Right lobe of liver (tissue), 6 donors: ENCODE data around the gene AGPAT2. TPM values are rescaled to one million over a fixed set of nuclear protein-coding genes. Genes with fewer than 3 reads are reported as not detected.

ENCODE experiments used
- ATAC-seq, 4 donors: fragments of 200-7000 bp; cut with Tn5 transposase; one replicate each; pipeline ENCODE4 v1.9.1; 2020; ENCODE audit warnings: mild to moderate bottlenecking in 4 of 4, moderate library complexity in 4 of 4
- DNase-seq, 3 donors: peaks; one replicate each; pipeline ENCODE4 v3.0.0-alpha.2; 2020
- H3K27ac ChIP-seq, 3 donors: fragments of 200-600 bp; one replicate each; pipeline ENCODE4 v1.8.0; 2022
- H3K27me3 ChIP-seq, 2 donors: fragments of 200-600 bp; one replicate each; pipeline ENCODE4 v1.8.0; 2022
- H3K36me3 ChIP-seq, 4 donors: fragments of 200-600 bp; sonication (generic) in 1 of 4; one replicate each; pipeline versions ENCODE4 v1.5.1 to v1.8.0; 2017 to 2022; ENCODE audit warnings: control low read depth in 1 of 4
- H3K4me1 ChIP-seq, 4 donors: fragments of 200-600 bp; sonication (generic) in 1 of 4; one replicate each; pipeline versions ENCODE4 v1.5.1 to v1.8.0; 2017 to 2022; ENCODE audit warnings: control low read depth in 1 of 4
- H3K4me3 ChIP-seq, 3 donors: fragments of 200-600 bp; one replicate each; pipeline ENCODE4 v1.8.0; 2022
- H3K9me3 ChIP-seq, 4 donors: fragments of 200-600 bp; sonication (generic) in 1 of 4; one replicate each; pipeline versions ENCODE4 v1.5.1 to v1.8.0; 2017 to 2022; ENCODE audit warnings: control low read depth in 1 of 4
- POLR2A ChIP-seq: fragments of 450-650 bp; IDR thresholded peaks from one replicate; pipeline ENCODE4 v1.6.1; 2017; ENCODE audit warnings: antibody characterized with exemption, mild to moderate bottlenecking
- WGBS: methylation state at CpG from one replicate; pipeline ENCODE4 v1.1.6; 2018; ENCODE audit warnings: low coverage, low lambda C conversion rate; ENCODE audit not compliant: insufficient coverage; ENCODE audit errors: missing lambda C conversion rate; 5-methylcytosine and 5-hydroxymethylcytosine counted together
- intact Hi-C, 2 donors: fragments of 100-400 bp; cut with DNase I; formaldehyde crosslinking; loops; one replicate each; pipeline versions ENCODE4 v1.11.2 to v1.14.1; 2022
- total RNA-seq, 6 experiments: library from RNA; depleted of rRNA in 2 of 6; stranded (reverse); fragments of >200 nt in 2 of 6; fragmentation: NEBNext Ultra II Directional in 3 of 6; extraction: Animal tissue kit (Norgen Biotek cat#: 25700) in 3 of 6; gene quantifications; one replicate each; pipeline versions ENCODE4 v1.1.0 to v1.2.4, GENCODE V29; 2016 to 2023
- TF ChIP-seq, protein P1 (sequence below), 4 donors: fragments of 200-600 bp in 3 of 4; fragments of 450-650 bp in 1 of 4; IDR thresholded peaks; one replicate each; pipeline versions ENCODE4 v1.5.1 to v1.8.0; 2016 to 2022; ENCODE audit warnings: antibody characterized with exemption in 4 of 4, mild to moderate bottlenecking in 2 of 4
- donor health status: DM: no; HTN: yes; CAD: no.
- donor health status: DM: no; HTN: no; CAD: no.
- donor health status: DM: no; HTN: no; CAD: no.
- donor health status: DM: no; HTN: yes; CAD: no.
- donor health status: DM: no; HTN: yes; CAD: no.

Gene AGPAT2
- total RNA-seq, 6 experiments from 2014 or later, result 117 to 379 (median 184) TPM

DNA sequence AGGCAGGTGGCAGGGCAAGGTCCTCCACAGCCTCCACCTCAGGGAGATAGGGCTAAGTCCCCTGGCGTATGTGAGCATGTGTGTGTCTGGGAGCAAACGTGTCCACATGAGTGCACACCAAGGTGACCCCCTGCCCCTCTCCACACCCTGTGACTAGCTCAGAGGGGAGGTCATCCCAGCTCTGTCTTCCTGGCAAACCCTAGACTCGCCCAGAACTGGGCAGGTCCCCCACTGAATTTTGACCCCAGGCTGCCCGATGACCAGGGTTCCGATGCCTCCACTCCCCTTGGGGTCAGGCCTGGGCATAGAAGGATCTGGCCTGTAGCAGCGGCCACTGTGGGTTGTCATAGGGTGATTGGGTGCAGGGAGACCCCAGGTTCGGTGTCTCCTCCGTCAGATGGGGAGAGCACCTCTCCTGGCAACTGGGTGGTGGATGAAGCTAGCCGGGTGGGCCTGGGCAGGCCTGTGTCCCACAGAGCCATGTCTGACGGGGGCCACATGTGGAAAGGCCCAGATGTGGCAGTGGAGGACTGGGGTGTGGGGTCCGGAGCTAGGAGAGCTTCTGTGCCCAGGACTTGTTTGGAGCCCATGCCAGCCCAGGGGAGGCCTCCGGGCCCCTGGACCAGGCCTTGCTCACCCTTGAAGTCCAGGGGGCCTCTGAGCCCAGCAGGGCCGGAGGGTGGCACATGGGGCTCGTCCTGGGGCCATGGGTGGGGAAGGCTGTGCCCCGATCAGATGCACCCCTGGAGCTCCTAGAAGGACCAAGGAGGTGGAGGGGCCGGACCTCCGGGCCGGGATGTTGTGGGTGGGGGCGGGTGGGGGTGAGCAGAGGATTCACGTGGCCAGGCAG lies 31.3 kb upstream of the AGPAT2 start:
- ATAC-seq (no peak), DNase-seq (peak in 1 of 3 donors; percentile 52)
- 60% methylated on average over 1 of the region's 20 CpGs for WGBS
- Histone ChIP-seq H3K4me3 (no peak overlapping the region), H3K27ac (no peak overlapping the region), H3K36me3 (peaks cover 0 to 12% (median 8%) of the 10 kb centered on the region in 4 donors), H3K27me3 (no peaks in the 10 kb centered on the region), H3K9me3 (no peaks in the 10 kb centered on the region), H3K4me1 (peaks cover 0 to 5% (median 0%) of the 10 kb centered on the region in 4 donors)
- intact Hi-C loops, result no loop called here
- no peak for TF ChIP-seq POLR2A
- TF ChIP-seq, protein P1, sequence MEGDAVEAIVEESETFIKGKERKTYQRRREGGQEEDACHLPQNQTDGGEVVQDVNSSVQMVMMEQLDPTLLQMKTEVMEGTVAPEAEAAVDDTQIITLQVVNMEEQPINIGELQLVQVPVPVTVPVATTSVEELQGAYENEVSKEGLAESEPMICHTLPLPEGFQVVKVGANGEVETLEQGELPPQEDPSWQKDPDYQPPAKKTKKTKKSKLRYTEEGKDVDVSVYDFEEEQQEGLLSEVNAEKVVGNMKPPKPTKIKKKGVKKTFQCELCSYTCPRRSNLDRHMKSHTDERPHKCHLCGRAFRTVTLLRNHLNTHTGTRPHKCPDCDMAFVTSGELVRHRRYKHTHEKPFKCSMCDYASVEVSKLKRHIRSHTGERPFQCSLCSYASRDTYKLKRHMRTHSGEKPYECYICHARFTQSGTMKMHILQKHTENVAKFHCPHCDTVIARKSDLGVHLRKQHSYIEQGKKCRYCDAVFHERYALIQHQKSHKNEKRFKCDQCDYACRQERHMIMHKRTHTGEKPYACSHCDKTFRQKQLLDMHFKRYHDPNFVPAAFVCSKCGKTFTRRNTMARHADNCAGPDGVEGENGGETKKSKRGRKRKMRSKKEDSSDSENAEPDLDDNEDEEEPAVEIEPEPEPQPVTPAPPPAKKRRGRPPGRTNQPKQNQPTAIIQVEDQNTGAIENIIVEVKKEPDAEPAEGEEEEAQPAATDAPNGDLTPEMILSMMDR (IDR thresholded peaks at IDR 0.05), result no peak

DNA sequence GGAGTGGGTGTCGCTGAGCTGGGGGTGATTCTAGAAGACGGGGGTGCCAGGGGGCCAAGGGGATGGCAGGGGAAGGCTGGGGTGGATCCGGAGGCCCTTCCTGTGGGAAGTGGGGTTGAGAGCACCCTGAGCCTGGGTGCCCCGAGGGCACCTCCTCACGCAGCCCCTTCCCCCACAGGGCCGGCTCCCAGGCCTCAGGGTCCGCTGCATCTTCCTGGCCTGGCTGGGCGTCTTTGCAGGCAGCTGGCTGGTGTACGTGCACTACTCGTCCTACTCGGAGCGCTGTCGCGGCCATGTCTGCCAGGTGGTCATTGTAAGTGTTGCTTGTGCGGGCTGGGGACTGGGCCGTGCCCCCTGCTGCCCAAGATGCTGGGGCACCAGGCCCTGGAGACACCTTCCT lies 30.1 kb upstream of the AGPAT2 start:
- Histone ChIP-seq H3K27ac (no peak overlapping the region), H3K4me1 (peaks cover 0 to 5% (median 2%) of the 10 kb centered on the region in 4 donors), H3K4me3 (no peak overlapping the region), H3K9me3 (no peaks in the 10 kb centered on the region), H3K36me3 (peaks cover 0 to 2% (median under 1%) of the 10 kb centered on the region in 4 donors), H3K27me3 (no peaks in the 10 kb centered on the region)
- ATAC-seq (no peak), DNase-seq (no peak)
- no peak for TF ChIP-seq POLR2A
- TF ChIP-seq, protein P1 (IDR thresholded peaks at IDR 0.05), result no peak
- WGBS, result 92% methylated on average over 2 of the region's 16 CpGs
- intact Hi-C loops, result no loop called here

DNA sequence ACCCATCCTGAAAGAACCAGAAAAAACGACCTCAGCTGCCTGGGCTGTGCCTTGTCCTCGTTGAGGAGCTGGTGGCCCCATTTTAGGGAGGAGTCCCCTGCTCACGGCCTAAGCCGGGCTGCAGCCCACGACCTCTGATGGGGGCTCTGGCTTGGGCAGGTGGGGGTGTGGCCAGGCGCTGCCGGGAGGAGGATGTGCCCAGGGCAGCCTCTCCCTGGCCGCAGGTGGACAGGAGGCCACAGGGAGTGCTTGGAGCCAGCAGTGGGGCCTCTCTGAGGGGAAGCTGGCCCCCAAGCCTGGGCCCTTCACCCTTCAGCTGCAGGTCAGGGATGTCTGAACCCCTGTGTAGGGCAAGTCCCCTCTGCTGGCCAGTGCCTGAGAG lies 27.6 kb upstream of the AGPAT2 start:
- DNase-seq, result no peak
- H3K27ac ChIP-seq, result peak overlapping the region in 2 of 3 donors; percentile 24 to 33
- intact Hi-C loops, result no loop called here

DNA sequence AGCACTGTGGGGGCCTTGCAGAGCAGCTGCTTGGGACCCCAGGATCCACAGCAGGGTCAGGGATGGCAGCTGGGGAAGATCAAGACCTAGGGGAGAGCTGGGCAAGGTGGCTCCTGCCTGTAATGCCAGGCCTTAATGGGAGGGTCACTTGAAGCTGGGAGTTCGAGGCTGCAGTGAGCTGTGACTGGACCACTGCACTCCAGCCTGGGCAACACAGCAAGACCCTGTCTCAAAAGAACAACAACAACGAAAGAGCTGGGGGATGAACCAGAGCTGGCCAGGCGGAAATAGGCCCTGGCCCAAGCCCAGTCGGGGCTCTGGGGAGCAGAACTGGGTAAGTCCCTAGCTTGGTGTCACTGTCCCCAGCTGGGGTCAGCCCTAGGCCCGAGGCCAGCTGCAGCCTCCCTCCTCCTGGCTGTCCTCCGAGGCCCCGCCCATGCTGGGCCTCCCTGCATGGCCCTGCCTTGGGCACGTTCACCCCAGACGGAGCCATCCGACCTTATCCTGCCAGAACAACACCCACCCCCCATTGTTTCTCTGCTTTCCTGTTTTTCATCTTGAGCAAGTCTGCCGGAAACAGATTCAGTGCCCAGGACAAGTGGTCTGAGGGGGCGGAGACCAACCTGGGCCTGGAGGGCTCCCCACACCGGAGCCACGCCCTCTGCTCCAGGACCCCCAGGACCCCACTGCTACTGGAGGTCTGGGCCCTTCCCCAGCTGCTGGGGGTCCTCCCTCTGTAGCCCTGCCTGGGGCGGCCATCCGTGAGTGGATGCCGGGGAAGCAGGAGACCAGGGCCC lies 27.0 kb upstream of the AGPAT2 start:
- H3K27ac ChIP-seq, result peak overlapping the region in 2 of 3 donors; percentile 24 to 33
- peaks cover 0 to 12% (median 4%) of the 10 kb centered on the region in 4 donors for H3K4me1 ChIP-seq
- intact Hi-C loops, result no loop called here
- 42% methylated on average over 4 of the region's 17 CpGs for WGBS
- no peaks in the 10 kb centered on the region for H3K9me3 ChIP-seq
- H3K4me3 ChIP-seq, result no peak overlapping the region
- no peaks in the 10 kb centered on the region for H3K36me3 ChIP-seq
- peak; percentile 57 to 66 (median 62) for DNase-seq
- TF ChIP-seq, protein P1 (IDR thresholded peaks at IDR 0.05), result no peak
- ATAC-seq, result peak; percentile 48 to 66 (median 56)
- H3K27me3 ChIP-seq, result no peaks in the 10 kb centered on the region

More for the DNA sequence above, 27.6 kb upstream of the AGPAT2 start:
- Histone ChIP-seq H3K4me1 (peaks cover 0 to 12% (median 5%) of the 10 kb centered on the region in 4 donors), H3K27me3 (no peaks in the 10 kb centered on the region), H3K9me3 (no peaks in the 10 kb centered on the region), H3K4me3 (no peak overlapping the region), H3K36me3 (no peaks in the 10 kb centered on the region)
- WGBS, result no CpG with 5 or more reads among the region's 8 CpGs
- TF ChIP-seq, protein P1 (IDR thresholded peaks at IDR 0.05), result no peak
- TF ChIP-seq POLR2A, result no peak
- ATAC-seq, result peak in 1 of 4 donors; percentile 1
